HepG2 (cell line): Measurements from ENCODE around the gene SPACA1. TPM values are rescaled to one million over a fixed set of nuclear protein-coding genes. Genes with fewer than 3 reads are reported as not detected.

Source experiments
- ATAC-seq: fragments of 200-7000 bp; cut with Tn5 transposase; 3 replicates; pipeline ENCODE4 v1.9.1; 2020; ENCODE audit warnings: mild to moderate bottlenecking, moderate library complexity
- BruUV-seq: library from RNA; stranded (reverse); fragments of 400-500 nt; replicated peaks from 2 replicates; lab custom pipeline; 2021; lab: Mats Ljungman, UMichigan
- CTCF ChIA-PET: fragments of 300-600 bp; formaldehyde crosslinking; extraction: SDS; loops from one replicate; lab custom pipeline; 2021; ENCODE audit warnings: low total read pairs, inconsistent platforms, low intra/inter-chr PET ratio; lab: Yijun Ruan, JAX
- POLR2A ChIA-PET: fragments of 350-600 bp; sonication (Branson Sonifier 250); formaldehyde crosslinking; loops from one replicate; lab custom pipeline; 2020; ENCODE audit warnings: antibody characterized with exemption, inconsistent platforms; lab: Yijun Ruan, JAX
- DNase-seq: peaks from one replicate; pipeline ENCODE4 v3.0.0-alpha.2; 2015; ENCODE audit warnings: low spot score
- FAIRE-seq: peaks from 3 replicates; lab custom pipeline; 2011; peaks lifted over from hg19 to GRCh38; lab: Jason Lieb, UNC
- H2AFZ ChIP-seq: one replicate; pipeline ENCODE4 v1.6.1; 2011; ENCODE audit warnings: low read length, inconsistent platforms
- H3K27ac ChIP-seq: fragments of 300-600 bp; 3 replicates; pipeline ENCODE4 v1.8.0; 2011; ENCODE audit warnings: mixed run types, mild to moderate bottlenecking, mixed read lengths, low read length, inconsistent platforms; ENCODE audit not compliant: insufficient read depth; ENCODE audit errors: extremely low read length
- H3K27me3 ChIP-seq, 2 experiments: fragments of 200-600 bp in 1 of 2; 2 replicates in 1 of 2; 3 replicates in 1 of 2; pipeline versions ENCODE4 v1.6.0 to v1.8.0; 2011; ENCODE audit warnings: low read length in 2 of 2, mild to moderate bottlenecking in 2 of 2, moderate library complexity in 2 of 2, inconsistent platforms in 1 of 2; ENCODE audit not compliant: insufficient read depth in 2 of 2, control insufficient read depth in 1 of 2
- H3K36me3 ChIP-seq, 2 experiments: fragments of 200-600 bp in 1 of 2; replicated peaks in 1 of 2; 2 replicates in 1 of 2; 3 replicates in 1 of 2; pipeline versions ENCODE4 v1.5.1 to v1.8.0; 2011; ENCODE audit warnings: low read length in 2 of 2, inconsistent platforms in 1 of 2; ENCODE audit not compliant: insufficient read depth in 2 of 2, control insufficient read depth in 1 of 2
- H3K4me1 ChIP-seq: 2 replicates; pipeline ENCODE4 v1.5.1; 2012; ENCODE audit warnings: low read length, inconsistent platforms; ENCODE audit not compliant: insufficient read depth
- H3K4me2 ChIP-seq: 2 replicates; pipeline ENCODE4 v1.6.0; 2011; ENCODE audit warnings: low read depth, low read length, inconsistent platforms
- H3K4me3 ChIP-seq, 3 experiments: fragments of 200-600 bp in 1 of 3; sonication (generic), shearing (Covaris generic) in 1 of 3; replicated peaks in 1 of 3; 2 replicates each; pipeline ENCODE4 v1.5.1; 2011 to 2016; ENCODE audit warnings: low read length in 3 of 3, inconsistent platforms in 2 of 3, low read depth in 2 of 3, mild to moderate bottlenecking in 2 of 3, control low read depth in 1 of 3, mixed read lengths in 1 of 3; ENCODE audit not compliant: insufficient read depth in 1 of 3
- H3K79me2 ChIP-seq: one replicate; pipeline ENCODE4 v1.6.1; 2011; ENCODE audit warnings: low read length, inconsistent platforms; ENCODE audit not compliant: insufficient read depth
- H3K9ac ChIP-seq: 2 replicates; pipeline ENCODE4 v1.6.0; 2011; ENCODE audit warnings: mild to moderate bottlenecking, low read depth, low read length, inconsistent platforms; ENCODE audit not compliant: insufficient read depth
- H3K9me3 ChIP-seq: 2 replicates; pipeline ENCODE4 v1.5.1; 2012; ENCODE audit warnings: mild to moderate bottlenecking, low read length
- H4K20me1 ChIP-seq: 2 replicates; pipeline ENCODE4 v1.6.0; 2011; ENCODE audit warnings: inconsistent platforms, mild to moderate bottlenecking, low read length, moderate library complexity; ENCODE audit not compliant: insufficient read depth
- IKZF4 ChIP-seq: sonication (generic); formaldehyde crosslinking; IDR thresholded peaks from 2 replicates; pipeline ENCODE4 v1.5.1; 2020; ENCODE audit warnings: borderline replicate concordance, mild to moderate bottlenecking, low read depth, missing genetic modification reagents; ENCODE audit errors: not compliant biosample characterization
- MAFG ChIP-seq: sonication (generic); formaldehyde crosslinking; IDR thresholded peaks from 2 replicates; pipeline ENCODE4 v1.5.1; 2020; ENCODE audit warnings: mild to moderate bottlenecking, missing genetic modification reagents
- MIXL1 ChIP-seq: IDR thresholded peaks from 2 replicates; pipeline ENCODE4 v1.6.1; 2016
- MXI1 ChIP-seq: IDR thresholded peaks from 3 replicates; pipeline ENCODE4 v1.6.1; 2012; ENCODE audit warnings: low read depth, low read length, inconsistent platforms, borderline replicate concordance
- NFE2L2 ChIP-seq: fragments of 150-350 bp; IDR thresholded peaks from 2 replicates; pipeline ENCODE4 v1.6.1; 2014; ENCODE audit warnings: low read length
- NFYC ChIP-seq: IDR thresholded peaks from 2 replicates; pipeline ENCODE4 v1.6.1; 2016; ENCODE audit warnings: missing genetic modification reagents, missing compliant biosample characterization
- SP5 ChIP-seq: IDR thresholded peaks from 2 replicates; pipeline ENCODE4 v1.6.1; 2016; ENCODE audit warnings: low read depth, borderline replicate concordance
- STAG1 ChIP-seq: sonication (generic); formaldehyde crosslinking; IDR thresholded peaks from 2 replicates; pipeline ENCODE4 v1.4.0; 2020; ENCODE audit warnings: missing genetic modification reagents
- ZNF24 ChIP-seq: fragments of 450-650 bp; IDR thresholded peaks from 2 replicates; pipeline ENCODE4 v1.6.1; 2017; ENCODE audit warnings: antibody characterized with exemption, mild to moderate bottlenecking
- ZNF335 ChIP-seq: sonication (generic); formaldehyde crosslinking; IDR thresholded peaks from 2 replicates; pipeline ENCODE4 v1.4.0; 2020; ENCODE audit warnings: missing genetic modification reagents
- ZNF34 ChIP-seq: sonication (generic); formaldehyde crosslinking; IDR thresholded peaks from 2 replicates; pipeline ENCODE4 v1.4.0; 2020; ENCODE audit warnings: mild to moderate bottlenecking, missing genetic modification reagents, borderline replicate concordance
- ZNF350 ChIP-seq: sonication (generic); formaldehyde crosslinking; IDR thresholded peaks from 2 replicates; pipeline ENCODE4 v1.4.0; 2020; ENCODE audit warnings: mild to moderate bottlenecking, low read depth, missing genetic modification reagents, borderline replicate concordance
- ZNF530 ChIP-seq: sonication (generic); formaldehyde crosslinking; IDR thresholded peaks from 2 replicates; pipeline ENCODE4 v1.5.0; 2020; ENCODE audit warnings: low read depth, mild to moderate bottlenecking, missing genetic modification reagents
- ZNF563 ChIP-seq: sonication (generic); formaldehyde crosslinking; IDR thresholded peaks from 2 replicates; pipeline ENCODE4 v1.8.0; 2022; ENCODE audit warnings: mild to moderate bottlenecking, moderate library complexity, missing genetic modification reagents
- ZNF614 ChIP-seq: IDR thresholded peaks from 2 replicates; pipeline ENCODE4 v1.6.1; 2018; ENCODE audit warnings: missing biosample characterization, missing genetic modification reagents, inconsistent platforms, borderline replicate concordance
- ZNF737 ChIP-seq: sonication (generic); formaldehyde crosslinking; IDR thresholded peaks from 2 replicates; pipeline ENCODE4 v1.5.0; 2020; ENCODE audit warnings: missing genetic modification reagents, mild to moderate bottlenecking, borderline replicate concordance
- in situ Hi-C: cut with HindIII; loops from 2 replicates; pipeline ENCODE4 v1.10.0; 2017; ENCODE audit warnings: low pct_unique_long_range_greater_than_20kb; ENCODE audit not compliant: extremely low pct_ligation_motif_present
- intact Hi-C: fragments of 100-400 bp; cut with micrococcal nuclease; formaldehyde crosslinking; loops from one replicate; pipeline ENCODE4 v1.10.0; 2022; ENCODE audit not compliant: unreplicated experiment
- polyA plus RNA-seq, 8 experiments: library from polyadenylated mRNA; depleted of rRNA in 3 of 8; stranded (reverse) in 7 of 8; unstranded in 1 of 8; fragments of >200 nt; fragmentation: Illumina TruSeq in 4 of 8; extraction: Trizol in 4 of 8; gene quantifications; 2 replicates each; pipeline versions ENCODE4 v1.2.1 to v1.2.3, GENCODE V29; 2011 to 2016; ENCODE audit warnings: low read depth in 4 of 8, missing spikeins in 1 of 8, mixed read lengths in 1 of 8; ENCODE audit not compliant: insufficient read depth in 1 of 8
- total RNA-seq, 5 experiments: library from RNA; depleted of rRNA; stranded (reverse); fragments of >200 nt; fragmentation: Illumina TruSeq; extraction: Trizol; gene quantifications; 2 replicates each; pipeline ENCODE4 v1.2.3, GENCODE V29; 2016; ENCODE audit warnings: low read depth in 1 of 5
- TF ChIP-seq, protein P1 (sequence below): sonication (generic); formaldehyde crosslinking; IDR thresholded peaks from 2 replicates; pipeline ENCODE4 v1.4.0; 2020; ENCODE audit warnings: missing genetic modification reagents, low read depth, mild to moderate bottlenecking, borderline replicate concordance
- TF ChIP-seq, protein P2 (sequence below): sonication (generic); formaldehyde crosslinking; IDR thresholded peaks from 2 replicates; pipeline ENCODE4 v1.4.0; 2020; ENCODE audit warnings: missing genetic modification reagents
- TF ChIP-seq, protein P3 (sequence below): sonication (generic); formaldehyde crosslinking; IDR thresholded peaks from 2 replicates; pipeline ENCODE4 v1.8.1; 2023; ENCODE audit warnings: missing genetic modification reagents, mild to moderate bottlenecking, borderline replicate concordance

The SPACA1 gene
- total and polyA plus RNA-seq, 2 of the 13 experiments (the other 11 are each of a cell fraction or from before 2014, with no cell fraction given): 0.07 TPM; not detected in 1

DNA sequence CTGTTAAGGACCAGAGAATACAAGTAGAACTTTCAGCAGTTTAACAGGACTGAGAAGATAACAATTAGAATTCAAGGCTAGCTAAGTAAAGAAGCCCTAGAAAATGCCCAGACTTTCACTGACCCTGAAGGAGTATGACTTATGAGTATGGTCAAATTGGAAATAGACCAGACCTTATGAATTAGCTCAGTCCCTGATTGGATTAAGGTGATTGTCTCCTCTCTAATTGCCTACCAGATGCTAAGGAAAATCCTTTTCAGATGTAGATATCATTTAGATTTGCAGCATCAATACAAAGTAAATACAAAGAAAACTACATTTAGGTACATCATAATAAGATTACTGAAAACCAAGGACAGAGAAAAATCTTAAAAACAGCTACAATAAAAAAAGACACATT lies 59.6 kb downstream of the SPACA1 start:
- in situ Hi-C loops: no loop called here
- POLR2A ChIA-PET: no interaction called here
- no TSS peak for BruUV-seq
- H3K27ac ChIP-seq: no peak overlapping the region
- ATAC-seq: no peak
- H3K36me3 ChIP-seq: no peaks in the 10 kb centered on the region
- no peak overlapping the region for H3K4me3 ChIP-seq
- intact Hi-C loops: no loop called here
- no peak overlapping the region for H2AFZ ChIP-seq
- TF ChIP-seq SP5 (CRISPR knock-in tag): no peak
- no peak for TF ChIP-seq ZNF350 (CRISPR knock-in tag)
- no peak for TF ChIP-seq STAG1 (CRISPR knock-in tag)
- no peak for TF ChIP-seq MIXL1 (CRISPR knock-in tag)
- no peak for TF ChIP-seq ZNF737 (CRISPR knock-in tag)
- TF ChIP-seq, protein P1, sequence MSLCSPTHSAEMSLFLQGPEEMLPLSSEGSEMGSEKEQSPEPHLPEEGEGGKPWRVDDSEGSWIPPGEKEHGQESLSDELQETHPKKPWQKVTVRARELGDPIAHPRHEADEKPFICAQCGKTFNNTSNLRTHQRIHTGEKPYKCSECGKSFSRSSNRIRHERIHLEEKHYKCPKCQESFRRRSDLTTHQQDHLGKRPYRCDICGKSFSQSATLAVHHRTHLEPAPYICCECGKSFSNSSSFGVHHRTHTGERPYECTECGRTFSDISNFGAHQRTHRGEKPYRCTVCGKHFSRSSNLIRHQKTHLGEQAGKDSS (CRISPR knock-in tag): no peak
- TF ChIP-seq ZNF530 (CRISPR knock-in tag): no peak
- no peak for TF ChIP-seq ZNF34
- TF ChIP-seq ZNF335: no peak
- TF ChIP-seq ZNF614 (CRISPR knock-in tag): no peak
- TF ChIP-seq ZNF563 (CRISPR knock-in tag): no peak
- no peak for TF ChIP-seq ZNF24
- no peak for TF ChIP-seq IKZF4 (CRISPR knock-in tag)
- no peak for TF ChIP-seq MAFG
- TF ChIP-seq, protein P2, sequence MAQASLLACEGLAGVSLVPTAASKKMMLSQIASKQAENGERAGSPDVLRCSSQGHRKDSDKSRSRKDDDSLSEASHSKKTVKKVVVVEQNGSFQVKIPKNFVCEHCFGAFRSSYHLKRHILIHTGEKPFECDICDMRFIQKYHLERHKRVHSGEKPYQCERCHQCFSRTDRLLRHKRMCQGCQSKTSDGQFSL (CRISPR knock-in tag): no peak
- no peak for TF ChIP-seq NFYC (CRISPR knock-in tag)
- TF ChIP-seq MXI1: no peak
- no peak for TF ChIP-seq NFE2L2
- TF ChIP-seq, protein P3, sequence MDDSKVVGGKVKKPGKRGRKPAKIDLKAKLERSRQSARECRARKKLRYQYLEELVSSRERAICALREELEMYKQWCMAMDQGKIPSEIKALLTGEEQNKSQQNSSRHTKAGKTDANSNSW (CRISPR knock-in tag): no peak
- TF ChIP-seq, all 625 proteins: peak for 0
- CTCF ChIA-PET: no interaction called here
- H3K27me3 ChIP-seq: no peaks in the 10 kb centered on the region; a peak in 1 of 5 replicates
- no peak overlapping the region for H3K9ac ChIP-seq
- H3K9me3 ChIP-seq: no peaks in the 10 kb centered on the region
- H3K4me1 ChIP-seq: no peaks in the 10 kb centered on the region
- H4K20me1 ChIP-seq: no peaks in the 10 kb centered on the region
- no peak for DNase-seq
- no peak for FAIRE-seq
- no peaks in the 10 kb centered on the region for H3K79me2 ChIP-seq
- H3K4me2 ChIP-seq: no peak overlapping the region
